HepG2 (cell line): ENCODE measurements around the gene ESAM. TPM values are rescaled to one million over a fixed set of nuclear protein-coding genes. Genes with fewer than 3 reads are reported as not detected.

Experiments used
- AHDC1 ChIP-seq: sonication (generic); formaldehyde crosslinking; IDR thresholded peaks from 2 replicates; pipeline ENCODE4 v1.5.1; 2020; ENCODE audit warnings: mild to moderate bottlenecking, missing genetic modification reagents, borderline replicate concordance
- ELF3 ChIP-seq: IDR thresholded peaks from 2 replicates; pipeline ENCODE4 v1.6.1; 2016; ENCODE audit warnings: missing genetic modification reagents, missing compliant biosample characterization
- KLF16 ChIP-seq, 2 experiments: sonication (generic) in 1 of 2; formaldehyde crosslinking in 1 of 2; IDR thresholded peaks; 2 replicates each; pipeline versions ENCODE4 v1.6.1 to v1.8.0; 2016 to 2023; ENCODE audit warnings: missing genetic modification reagents in 2 of 2, missing compliant biosample characterization in 1 of 2
- MIER3 ChIP-seq: IDR thresholded peaks from 2 replicates; pipeline ENCODE4 v1.6.1; 2016; ENCODE audit warnings: missing compliant biosample characterization, borderline replicate concordance
- PAF1 ChIP-seq: IDR thresholded peaks from 2 replicates; pipeline ENCODE4 v1.6.1; 2016; ENCODE audit warnings: missing genetic modification reagents, missing compliant biosample characterization
- PREB ChIP-seq: sonication (generic); formaldehyde crosslinking; IDR thresholded peaks from 2 replicates; pipeline ENCODE4 v1.4.0; 2020; ENCODE audit warnings: missing genetic modification reagents
- RBM39 ChIP-seq: fragments of 200-400 bp; formaldehyde crosslinking; IDR thresholded peaks from one replicate; pipeline ENCODE4 v1.6.1; 2018; ENCODE audit warnings: antibody characterized with exemption, mild to moderate bottlenecking, low read depth, low read length; ENCODE audit not compliant: poor library complexity, severe bottlenecking
- SNAPC5 ChIP-seq: sonication (generic); formaldehyde crosslinking; IDR thresholded peaks from 2 replicates; pipeline ENCODE4 v1.8.1; 2023; ENCODE audit warnings: mild to moderate bottlenecking, missing genetic modification reagents, borderline replicate concordance
- SOX6 ChIP-seq, 2 experiments: fragments of 450-650 bp in 1 of 2; sonication (generic) in 1 of 2; formaldehyde crosslinking in 1 of 2; IDR thresholded peaks; 2 replicates each; pipeline versions ENCODE4 v1.4.0 to v1.6.1; 2017 to 2020; ENCODE audit warnings: antibody characterized with exemption in 1 of 2, mild to moderate bottlenecking in 1 of 2, missing genetic modification reagents in 1 of 2
- TRIM24 ChIP-seq: sonication (generic); formaldehyde crosslinking; IDR thresholded peaks from 2 replicates; pipeline ENCODE4 v1.8.0; 2022; ENCODE audit warnings: mild to moderate bottlenecking, missing genetic modification reagents
- ZBTB43 ChIP-seq: sonication (generic); formaldehyde crosslinking; conservative IDR thresholded peaks from 2 replicates; pipeline ENCODE4 v1.4.0; 2020; ENCODE audit warnings: missing genetic modification reagents
- ZFP62 ChIP-seq: sonication (generic); formaldehyde crosslinking; IDR thresholded peaks from 2 replicates; pipeline ENCODE4 v1.4.0; 2020; ENCODE audit warnings: missing genetic modification reagents
- ZNF280D ChIP-seq: sonication (generic); formaldehyde crosslinking; IDR thresholded peaks from 2 replicates; pipeline ENCODE4 v1.5.1; 2020; ENCODE audit warnings: mild to moderate bottlenecking, missing genetic modification reagents
- ZNF691 ChIP-seq: sonication (generic); formaldehyde crosslinking; IDR thresholded peaks from 2 replicates; pipeline ENCODE4 v1.4.0; 2020; ENCODE audit warnings: missing genetic modification reagents, low read depth, mild to moderate bottlenecking, borderline replicate concordance
- ZNF790 ChIP-seq: sonication (generic); formaldehyde crosslinking; IDR thresholded peaks from 2 replicates; pipeline ENCODE4 v1.8.0; 2022; ENCODE audit warnings: missing genetic modification reagents, mild to moderate bottlenecking, borderline replicate concordance
- polyA plus RNA-seq, 8 experiments: library from polyadenylated mRNA; depleted of rRNA in 3 of 8; stranded (reverse) in 7 of 8; unstranded in 1 of 8; fragments of >200 nt; fragmentation: Illumina TruSeq in 4 of 8; extraction: Trizol in 4 of 8; gene quantifications; 2 replicates each; pipeline versions ENCODE4 v1.2.1 to v1.2.3, GENCODE V29; 2011 to 2016; ENCODE audit warnings: low read depth in 4 of 8, missing spikeins in 1 of 8, mixed read lengths in 1 of 8; ENCODE audit not compliant: insufficient read depth in 1 of 8
- total RNA-seq, 5 experiments: library from RNA; depleted of rRNA; stranded (reverse); fragments of >200 nt; fragmentation: Illumina TruSeq; extraction: Trizol; gene quantifications; 2 replicates each; pipeline ENCODE4 v1.2.3, GENCODE V29; 2016; ENCODE audit warnings: low read depth in 1 of 5

The ESAM gene
- total and polyA plus RNA-seq, 2 of the 13 experiments (the other 11 are each of a cell fraction or from before 2014, with no cell fraction given), result 1.2 to 6.8 TPM

GRCh38 chr11:124746621-124747243 is 15.4 kb downstream of the ESAM start (continued):
- TF ChIP-seq AHDC1 (CRISPR knock-in tag) (no peak), TRIM24 (no peak), ZNF790 (CRISPR knock-in tag) (no peak), PREB (CRISPR knock-in tag) (no peak), MIER3 (CRISPR knock-in tag) (no peak), ELF3 (CRISPR knock-in tag) (peak; percentile 54; the same call in 1 of the 2 replicates), RBM39 (no peak), KLF16 (CRISPR knock-in tag; IDR thresholded peaks at IDR 0.05) (0 out of 4 replicates have a peak, but pooled peaks of 1 of the 2 experiments have one; percentile 35), ZBTB43 (0 out of 2 replicates have a peak, but pooled peaks have one; percentile 29), SOX6 (IDR thresholded peaks at IDR 0.05) (no peak), SOX6 (CRISPR knock-in tag; IDR thresholded peaks at IDR 0.05) (peak; percentile 63), PAF1 (CRISPR knock-in tag) (no peak), ZNF691 (CRISPR knock-in tag) (no peak), SNAPC5 (CRISPR knock-in tag) (no peak), ZNF280D (CRISPR knock-in tag) (no peak), ZFP62 (CRISPR knock-in tag) (no peak)
